Measurements from ENCODE around the gene NCOA1.
"Not testable (repeated sequence)": the region's sequence is repeated elsewhere in the genome, so short reads cannot be mapped to it uniquely, and the experiment has no call there.

NCOA1 gene

DNA sequence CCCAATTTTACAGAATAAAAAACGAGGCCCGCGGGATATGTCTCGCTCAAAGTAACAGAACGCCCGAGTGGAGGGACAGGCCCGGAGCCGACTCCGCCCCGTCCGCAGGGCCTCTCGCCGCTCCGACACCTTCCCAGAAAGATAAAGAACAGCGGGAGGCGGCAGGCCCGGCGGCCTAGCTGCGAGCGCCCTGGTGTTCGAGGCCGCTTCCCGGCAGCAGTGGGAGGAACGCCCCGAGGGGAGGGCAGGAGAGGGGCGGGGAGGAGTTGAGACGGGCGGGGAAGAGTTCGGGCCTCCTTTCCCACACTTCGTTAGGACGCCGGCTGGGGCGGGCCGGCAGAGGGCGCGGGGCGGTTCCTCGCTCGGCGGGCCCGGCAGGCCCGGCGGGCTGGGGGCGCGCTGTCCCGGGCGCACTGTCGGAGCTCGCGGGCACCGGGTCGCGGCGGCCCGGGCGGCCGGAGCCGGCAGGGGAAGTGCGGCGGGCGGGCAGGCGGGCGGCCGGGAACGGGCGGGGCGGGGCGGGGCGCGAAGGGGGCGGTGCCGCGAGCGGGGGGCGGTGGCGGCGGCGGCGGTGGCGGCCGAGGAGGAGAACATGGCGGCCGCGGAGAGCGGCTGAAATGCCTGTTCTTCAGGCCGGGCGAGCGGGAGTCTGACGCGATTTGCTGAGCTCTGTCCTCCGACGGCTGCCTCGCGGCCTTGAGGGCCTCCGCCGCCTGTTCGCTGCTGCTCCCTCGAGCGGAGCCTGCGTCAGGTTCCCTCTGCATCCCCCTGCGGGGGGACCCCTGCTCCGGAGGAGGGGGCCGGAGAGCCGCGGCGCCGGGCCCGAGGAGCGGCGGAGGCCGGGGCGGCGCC lies at the start of gene NCOA1:
NCOA1 (plus strand) TSS at position 565 of the 852 bp plus-strand sequence. CDS start 167,424 bp downstream, outside the sequence.
- ATAC-seq = peak; percentile 89 to 91

DNA sequence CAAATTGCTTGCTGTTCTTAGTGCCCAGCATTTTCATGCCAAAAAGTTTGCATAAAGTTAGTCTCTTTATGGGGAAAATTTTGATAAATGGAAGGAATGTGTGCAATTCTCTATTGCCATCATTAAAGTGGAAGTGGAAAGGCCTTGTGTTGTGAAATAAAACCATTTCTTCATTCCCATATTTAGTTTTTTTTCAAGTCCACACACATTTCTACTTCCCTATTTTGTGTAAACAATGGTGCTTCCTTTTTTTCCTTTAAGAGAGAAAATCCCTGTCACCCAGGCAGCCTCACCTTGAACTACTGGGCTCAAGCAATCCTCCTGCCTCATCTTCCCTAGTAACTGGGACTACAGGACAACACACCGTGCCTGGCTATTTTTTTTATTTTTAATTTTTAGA lies 42.3 kb upstream of the NCOA1 start:
- ATAC-seq = no peak

- no peak for ATAC-seq
These were observed 41.7 kb upstream of the NCOA1 start for GRCh38 chr2:24449344-24449743.

DNA sequence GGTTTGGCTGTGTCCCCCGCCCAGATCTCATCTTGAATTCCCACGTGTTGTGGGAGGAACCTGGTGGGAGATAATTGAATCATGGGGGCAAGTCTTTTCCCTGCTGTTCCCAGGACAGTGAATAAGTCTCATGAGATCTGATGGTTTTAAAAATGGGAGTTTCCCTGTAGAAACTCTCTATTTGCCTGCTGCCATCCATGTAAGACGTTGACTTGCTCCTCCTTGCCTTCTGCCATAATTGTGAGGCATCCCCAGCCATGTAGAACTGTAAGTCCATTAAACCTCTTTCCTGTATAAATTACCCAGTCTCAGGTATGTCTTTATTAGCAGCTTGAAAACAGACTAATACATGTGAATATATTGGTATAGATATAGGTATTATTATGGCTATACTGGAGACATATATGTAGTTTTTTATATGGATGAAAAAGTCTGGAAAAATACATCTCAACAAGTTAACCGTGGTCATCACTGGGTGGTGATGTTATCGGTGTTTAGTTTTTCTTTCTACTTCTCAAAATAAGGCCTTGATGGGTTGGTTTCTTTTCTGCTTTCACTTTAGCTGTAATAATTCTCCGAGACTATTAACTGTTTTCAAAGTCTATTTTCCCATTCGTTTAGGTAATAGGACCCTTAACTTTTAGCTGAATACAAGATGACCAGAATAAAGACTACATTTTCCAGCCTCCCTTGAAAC lies 39.1 kb upstream of the NCOA1 start:
- no peak for ATAC-seq

- no peak for ATAC-seq
These were observed 38.6 kb upstream of the NCOA1 start for GRCh38 chr2:24452502-24452885.

- ATAC-seq = peak; percentile 73 to 74
These were observed 37.5 kb upstream of the NCOA1 start for GRCh38 chr2:24453379-24454073.

GRCh38 chr2:24454294-24454693 lies 36.8 kb upstream of the NCOA1 start:
- no peak for ATAC-seq

- ATAC-seq = peak; percentile 64 to 84
These were observed 34.2 kb upstream of the NCOA1 start for GRCh38 chr2:24456599-24457556.

- ATAC-seq = no peak
These were observed 33.2 kb upstream of the NCOA1 start for GRCh38 chr2:24457696-24458386.

DNA sequence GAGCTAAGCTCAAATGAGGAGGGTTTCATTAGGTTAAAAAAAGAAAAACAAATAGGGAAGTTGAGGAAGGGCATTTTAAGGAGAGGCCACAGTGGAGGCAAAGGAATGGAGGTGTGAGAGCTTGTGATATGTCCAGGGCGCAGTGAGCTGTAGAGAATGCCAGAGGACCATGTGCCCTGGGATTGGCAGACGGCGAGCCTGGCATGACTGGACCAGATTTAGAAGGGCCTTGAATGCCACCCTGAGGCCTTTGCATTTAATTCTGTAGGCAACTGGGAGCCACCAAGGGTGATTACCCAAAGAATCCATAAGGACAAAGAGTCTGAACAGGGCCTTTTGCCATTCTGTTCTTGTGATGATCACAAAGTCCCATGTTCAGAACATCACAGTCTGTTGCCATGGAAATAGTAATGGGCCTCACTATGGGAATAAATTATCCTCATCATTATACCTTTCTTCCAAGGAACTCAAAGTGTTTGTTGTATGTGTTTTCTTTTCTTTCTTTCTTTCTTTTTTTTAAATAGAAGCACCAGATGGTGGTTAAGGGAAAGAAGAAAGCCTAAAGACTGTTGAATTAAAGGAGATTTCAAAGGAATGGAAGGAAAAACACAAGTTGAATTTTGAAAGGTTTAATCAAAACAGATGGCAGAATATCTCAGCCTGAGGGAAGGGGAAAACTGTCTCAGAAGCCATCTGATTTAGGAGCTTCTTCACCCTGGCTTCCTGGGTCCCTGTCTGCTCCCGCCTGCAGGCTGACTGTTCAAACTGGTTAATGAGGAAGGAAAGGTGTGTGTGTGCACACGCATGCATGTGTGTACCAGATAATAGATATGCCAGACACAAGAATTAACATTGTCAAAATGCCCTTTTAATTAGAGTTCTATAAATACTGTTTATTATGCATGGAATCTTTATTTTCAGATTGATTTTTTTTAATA lies 31.6 kb upstream of the NCOA1 start:
- ATAC-seq = no peak

DNA sequence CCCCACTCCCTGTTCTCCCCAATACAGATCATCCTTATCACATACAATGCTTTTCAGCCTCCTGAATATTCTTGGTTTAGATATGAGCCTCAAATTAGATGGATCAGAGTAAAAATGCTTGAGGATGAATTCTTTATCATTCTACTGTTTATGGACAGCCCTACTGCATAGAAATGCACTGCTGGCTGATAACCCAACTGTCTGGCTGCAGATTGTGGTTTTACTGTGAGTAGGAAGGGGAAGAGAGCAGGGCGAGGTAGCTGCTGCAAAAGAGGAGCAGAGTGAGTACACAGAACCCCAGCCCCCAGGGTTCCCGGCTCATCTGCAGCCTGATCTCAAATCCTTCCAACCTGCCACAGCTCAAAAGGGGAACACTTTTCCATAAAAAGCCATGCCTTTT lies 29.4 kb upstream of the NCOA1 start:
- no peak for ATAC-seq

GRCh38 chr2:24463271-24463670 lies 27.8 kb upstream of the NCOA1 start:
- ATAC-seq = no peak

- no peak for ATAC-seq
These were observed 23.9 kb upstream of the NCOA1 start for GRCh38 chr2:24466871-24467870.

GRCh38 chr2:24468453-24468852 lies 22.6 kb upstream of the NCOA1 start:
- ATAC-seq = not testable (repeated sequence)

- ATAC-seq = no peak
These were observed 21.9 kb upstream of the NCOA1 start for GRCh38 chr2:24469148-24469650.

GRCh38 chr2:24471662-24472061 lies 19.4 kb upstream of the NCOA1 start:
- no peak for ATAC-seq

- no peak for ATAC-seq
These were observed 18.6 kb upstream of the NCOA1 start for GRCh38 chr2:24472416-24472815.

GRCh38 chr2:24473626-24474025 lies 17.4 kb upstream of the NCOA1 start:
- ATAC-seq = no peak

DNA sequence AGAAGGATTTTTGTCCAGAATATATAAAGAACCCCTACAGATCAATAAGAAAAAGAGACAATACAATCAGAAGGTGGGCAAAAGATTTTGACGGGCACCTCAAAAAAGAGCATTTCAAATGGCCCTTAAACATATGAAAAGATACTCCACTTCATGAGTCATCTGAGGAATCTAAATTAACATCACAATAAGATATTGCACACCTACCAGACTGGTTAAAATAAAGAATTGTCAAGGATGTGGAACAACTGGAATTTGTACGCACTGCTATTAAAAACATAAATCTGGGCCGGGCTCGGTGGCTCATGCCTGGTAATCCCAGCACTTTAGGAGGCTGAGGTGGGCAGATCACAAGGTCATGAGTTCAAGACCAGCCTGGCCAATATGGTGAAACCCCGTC lies 17.0 kb upstream of the NCOA1 start:
- ATAC-seq = no peak
